Neural crest cell (in vitro differentiated cells): ENCODE data around the gene CHSY3. TPM values are rescaled to one million over a fixed set of nuclear protein-coding genes. Genes with fewer than 3 reads are reported as not detected.

ENCODE experiments used
- DNase-seq: peaks from one replicate; pipeline ENCODE4 v3.0.0; 2021; ENCODE audit warnings: low read depth, mixed read lengths, low spot score
- H3K27ac Mint-ChIP-seq: one replicate; pipeline ENCODE4 v1.8.0; 2021; ENCODE audit warnings: mild to moderate bottlenecking, mixed read lengths; ENCODE audit not compliant: unreplicated experiment
- H3K27me3 Mint-ChIP-seq: 2 replicates; pipeline ENCODE4 v1.8.0; 2021; ENCODE audit warnings: low read depth, mild to moderate bottlenecking, mixed read lengths
- H3K36me3 Mint-ChIP-seq: 2 replicates; pipeline ENCODE4 v1.8.0; 2021; ENCODE audit warnings: low read depth, mild to moderate bottlenecking, mixed read lengths
- H3K4me1 Mint-ChIP-seq: 2 replicates; pipeline ENCODE4 v1.8.0; 2021; ENCODE audit warnings: mixed read lengths
- H3K4me3 Mint-ChIP-seq: one replicate; pipeline ENCODE4 v1.8.0; 2021; ENCODE audit warnings: mild to moderate bottlenecking, mixed read lengths
- H3K9me3 Mint-ChIP-seq: 2 replicates; pipeline ENCODE4 v1.8.0; 2021; ENCODE audit warnings: mixed read lengths
- total RNA-seq: library from RNA; stranded (reverse); gene quantifications from 2 replicates; pipeline ENCODE4 v1.2.1, GENCODE V29; 2021
- TF ChIP-seq, protein P1 (sequence below): fragments of 200-600 bp; sonication (generic); conservative IDR thresholded peaks from 2 replicates; pipeline ENCODE4 v1.5.0; 2021; ENCODE audit warnings: antibody characterized with exemption, mild to moderate bottlenecking

The CHSY3 gene
- total RNA-seq, 1 donor from 2014 or later, result 0.91 TPM

DNA sequence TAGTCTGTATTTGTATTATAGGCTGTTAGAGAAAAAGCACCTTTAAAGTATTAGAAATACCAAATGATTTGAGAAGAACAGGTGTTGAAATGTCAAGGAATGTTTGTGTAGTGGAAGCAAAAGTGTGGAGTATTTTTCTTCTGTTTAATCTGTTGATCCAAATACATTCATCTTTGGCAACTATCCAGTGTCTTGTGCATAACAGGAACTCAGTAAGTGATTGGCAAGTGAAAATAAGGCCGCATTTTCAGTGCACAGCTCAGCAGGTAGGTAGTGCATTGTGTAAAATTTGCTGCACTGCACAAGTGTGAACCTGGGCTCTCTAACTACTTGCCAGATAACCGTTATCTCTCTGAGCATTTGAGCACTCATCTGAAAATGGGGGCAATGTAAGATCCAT is 61.8 kb downstream of the CHSY3 start:
- no peak overlapping the region for H3K4me3 Mint-ChIP-seq
- H3K27ac Mint-ChIP-seq, result no peak overlapping the region
- H3K9me3 Mint-ChIP-seq, result no peaks in the 10 kb centered on the region
- H3K36me3 Mint-ChIP-seq, result no peaks in the 10 kb centered on the region
- no peaks in the 10 kb centered on the region for H3K27me3 Mint-ChIP-seq
- DNase-seq, result no peak
- H3K4me1 Mint-ChIP-seq, result no peaks in the 10 kb centered on the region
- TF ChIP-seq, protein P1, sequence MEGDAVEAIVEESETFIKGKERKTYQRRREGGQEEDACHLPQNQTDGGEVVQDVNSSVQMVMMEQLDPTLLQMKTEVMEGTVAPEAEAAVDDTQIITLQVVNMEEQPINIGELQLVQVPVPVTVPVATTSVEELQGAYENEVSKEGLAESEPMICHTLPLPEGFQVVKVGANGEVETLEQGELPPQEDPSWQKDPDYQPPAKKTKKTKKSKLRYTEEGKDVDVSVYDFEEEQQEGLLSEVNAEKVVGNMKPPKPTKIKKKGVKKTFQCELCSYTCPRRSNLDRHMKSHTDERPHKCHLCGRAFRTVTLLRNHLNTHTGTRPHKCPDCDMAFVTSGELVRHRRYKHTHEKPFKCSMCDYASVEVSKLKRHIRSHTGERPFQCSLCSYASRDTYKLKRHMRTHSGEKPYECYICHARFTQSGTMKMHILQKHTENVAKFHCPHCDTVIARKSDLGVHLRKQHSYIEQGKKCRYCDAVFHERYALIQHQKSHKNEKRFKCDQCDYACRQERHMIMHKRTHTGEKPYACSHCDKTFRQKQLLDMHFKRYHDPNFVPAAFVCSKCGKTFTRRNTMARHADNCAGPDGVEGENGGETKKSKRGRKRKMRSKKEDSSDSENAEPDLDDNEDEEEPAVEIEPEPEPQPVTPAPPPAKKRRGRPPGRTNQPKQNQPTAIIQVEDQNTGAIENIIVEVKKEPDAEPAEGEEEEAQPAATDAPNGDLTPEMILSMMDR, result no peak

- TF ChIP-seq, protein P1, result no peak
- Mint-ChIP-seq H3K36me3 (no peaks in the 10 kb centered on the region), H3K4me1 (no peaks in the 10 kb centered on the region), H3K9me3 (no peaks in the 10 kb centered on the region), H3K27me3 (no peaks in the 10 kb centered on the region), H3K4me3 (no peak overlapping the region), H3K27ac (no peak overlapping the region)
- no peak for DNase-seq
These were observed 67.4 kb downstream of the CHSY3 start for GRCh38 chr5:129971714-129972113.

- Mint-ChIP-seq H3K9me3 (no peaks in the 10 kb centered on the region), H3K4me3 (no peak overlapping the region), H3K27ac (no peak overlapping the region), H3K27me3 (no peaks in the 10 kb centered on the region), H3K36me3 (no peaks in the 10 kb centered on the region), H3K4me1 (no peaks in the 10 kb centered on the region)
- no peak for DNase-seq
- TF ChIP-seq, protein P1, result no peak
These were observed 68.3 kb downstream of the CHSY3 start for GRCh38 chr5:129972465-129973141.

DNA sequence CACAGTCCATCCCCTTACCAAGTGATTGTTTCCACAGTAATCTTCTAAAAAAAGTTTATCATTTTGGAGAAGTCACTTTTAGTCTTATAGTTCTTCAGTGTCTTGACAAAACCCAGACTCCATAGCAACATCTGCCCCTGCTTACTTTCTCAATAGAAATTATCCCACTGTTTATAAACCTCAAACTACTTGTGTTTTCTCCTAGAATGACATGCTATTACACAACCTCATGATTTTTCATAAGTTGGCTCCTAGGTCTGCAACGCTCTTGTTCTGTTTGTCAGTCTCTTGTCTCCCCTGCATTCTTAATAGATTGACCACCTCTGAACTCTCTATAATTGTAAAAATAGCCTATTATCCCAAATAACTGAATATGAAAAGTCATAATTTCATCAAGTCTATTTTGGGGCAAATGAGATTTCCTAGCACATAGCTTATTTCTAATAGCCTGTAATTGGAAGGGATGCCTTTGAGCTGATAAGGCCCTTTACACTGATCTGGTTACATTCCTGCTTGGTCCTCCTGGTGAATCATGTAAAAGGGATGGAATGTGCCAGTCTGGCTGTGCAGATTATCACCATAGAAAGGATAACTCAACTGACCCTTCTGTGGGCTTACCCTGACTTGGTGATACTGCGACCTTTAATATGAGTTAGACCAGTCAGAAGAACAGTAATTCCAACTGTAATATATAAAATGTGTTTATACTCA is 69.6 kb downstream of the CHSY3 start:
- no peak overlapping the region for H3K4me3 Mint-ChIP-seq
- no peaks in the 10 kb centered on the region for H3K9me3 Mint-ChIP-seq
- TF ChIP-seq, protein P1, result no peak
- H3K27ac Mint-ChIP-seq, result no peak overlapping the region
- no peaks in the 10 kb centered on the region for H3K36me3 Mint-ChIP-seq
- no peaks in the 10 kb centered on the region for H3K27me3 Mint-ChIP-seq
- no peak for DNase-seq
- H3K4me1 Mint-ChIP-seq, result no peaks in the 10 kb centered on the region

DNA sequence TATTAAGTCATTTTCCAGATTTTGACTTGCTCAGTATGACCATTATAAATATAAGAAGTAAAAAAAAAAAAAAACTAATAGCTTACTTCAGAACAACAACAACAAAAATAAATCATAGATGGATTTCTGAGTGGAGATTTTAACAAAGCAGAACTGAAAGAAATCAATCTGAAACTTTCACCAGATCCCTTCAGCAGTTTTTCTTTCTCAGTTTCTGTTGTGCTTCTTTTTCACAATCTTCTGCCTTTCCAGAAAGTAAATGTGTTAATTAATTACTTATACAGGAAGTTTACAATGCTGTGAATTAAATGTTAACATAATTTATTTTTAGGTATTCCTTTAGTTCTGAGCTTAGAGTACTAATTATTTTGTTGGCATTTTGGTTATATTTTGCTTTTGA is 73.5 kb downstream of the CHSY3 start:
- Mint-ChIP-seq H3K4me1 (no peaks in the 10 kb centered on the region), H3K4me3 (no peak overlapping the region), H3K27me3 (no peaks in the 10 kb centered on the region), H3K27ac (no peak overlapping the region), H3K36me3 (no peaks in the 10 kb centered on the region), H3K9me3 (peaks cover 7% of the 10 kb centered on the region)
- TF ChIP-seq, protein P1, result no peak
- no peak for DNase-seq
